ENCODE data around the gene MT1H.
A peak's percentile ranks its signal among the peaks of the same experiment; 100 is the strongest.

MT1H gene

GRCh38 chr16:56629531-56629930 is 40.1 kb upstream of the MT1H start:
- Histone ChIP-seq H3K27ac (ENCODE audit: low read length) (no peak overlapping the region), H3K4me3 (ENCODE audit: low read length in 2 of 2) (no peak overlapping the region), H3K36me3 (ENCODE audit: control insufficient read depth in 2 of 2, insufficient read depth in 2 of 2, low read length in 2 of 2) (no peaks in the 10 kb centered on the region), H3K9ac (ENCODE audit: low read length in 2 of 2) (no peak overlapping the region), H3K9me3 (ENCODE audit: control insufficient read depth in 2 of 2, low read length in 2 of 2) (no peaks in the 10 kb centered on the region), H3K4me1 (ENCODE audit: control insufficient read depth, insufficient read depth, low read length) (peaks cover 28% of the 10 kb centered on the region), H3K27me3 (ENCODE audit: control insufficient read depth in 1 of 2, insufficient read depth in 2 of 2, low read length in 2 of 2) (peaks cover 0 to 3% of the 10 kb centered on the region in 2 donors)

GRCh38 chr16:56630134-56630533 is 39.5 kb upstream of the MT1H start:
- Histone ChIP-seq H3K4me3 (ENCODE audit: low read length in 2 of 2) (no peak overlapping the region), H3K36me3 (ENCODE audit: control insufficient read depth in 2 of 2, insufficient read depth in 2 of 2, low read length in 2 of 2) (no peaks in the 10 kb centered on the region), H3K27ac (ENCODE audit: low read length) (no peak overlapping the region), H3K4me1 (ENCODE audit: control insufficient read depth, insufficient read depth, low read length) (peaks cover 28% of the 10 kb centered on the region), H3K9ac (ENCODE audit: low read length in 2 of 2) (no peak overlapping the region), H3K9me3 (ENCODE audit: control insufficient read depth in 2 of 2, low read length in 2 of 2) (no peaks in the 10 kb centered on the region), H3K27me3 (ENCODE audit: control insufficient read depth in 1 of 2, insufficient read depth in 2 of 2, low read length in 2 of 2) (peaks cover 3 to 6% of the 10 kb centered on the region in 2 donors)

GRCh38 chr16:56631197-56631596 is 38.4 kb upstream of the MT1H start:
- no peaks in the 10 kb centered on the region for H3K36me3 ChIP-seq (ENCODE audit: control insufficient read depth in 2 of 2, insufficient read depth in 2 of 2, low read length in 2 of 2)
- H3K9me3 ChIP-seq (ENCODE audit: control insufficient read depth in 2 of 2, low read length in 2 of 2), result no peaks in the 10 kb centered on the region
- H3K4me3 ChIP-seq (ENCODE audit: low read length in 2 of 2), result no peak overlapping the region
- peaks cover 8 to 17% of the 10 kb centered on the region in 2 donors for H3K27me3 ChIP-seq (ENCODE audit: control insufficient read depth in 1 of 2, insufficient read depth in 2 of 2, low read length in 2 of 2)
- peaks cover 25% of the 10 kb centered on the region for H3K4me1 ChIP-seq (ENCODE audit: control insufficient read depth, insufficient read depth, low read length)
- H3K9ac ChIP-seq (ENCODE audit: low read length in 2 of 2), result no peak overlapping the region
- H3K27ac ChIP-seq (ENCODE audit: low read length), result no peak overlapping the region

- peak overlapping the region; percentile 73 to 78 for H3K4me3 ChIP-seq (ENCODE audit: low read length in 2 of 2)
- no peaks in the 10 kb centered on the region for H3K9me3 ChIP-seq (ENCODE audit: control insufficient read depth in 2 of 2, low read length in 2 of 2)
- H3K4me1 ChIP-seq (ENCODE audit: control insufficient read depth, insufficient read depth, low read length), result peaks cover 19% of the 10 kb centered on the region
- H3K27ac ChIP-seq (ENCODE audit: low read length), result peak overlapping the region; percentile 69
- peak overlapping the region; percentile 36 to 74 for H3K9ac ChIP-seq (ENCODE audit: low read length in 2 of 2)
- H3K36me3 ChIP-seq (ENCODE audit: control insufficient read depth in 2 of 2, insufficient read depth in 2 of 2, low read length in 2 of 2), result no peaks in the 10 kb centered on the region
- H3K27me3 ChIP-seq (ENCODE audit: control insufficient read depth in 1 of 2, insufficient read depth in 2 of 2, low read length in 2 of 2), result peaks cover 13 to 22% of the 10 kb centered on the region in 2 donors
These were observed 37.8 kb upstream of the MT1H start for GRCh38 chr16:56631832-56632155.

GRCh38 chr16:56632156-56632847 is 37.3 kb upstream of the MT1H start, which contains the start of gene MT1M:
MT1M (plus strand) TSS chr16:56632659; CDS start chr16:56632732, 73 bp downstream.
- H3K27me3 ChIP-seq (ENCODE audit: control insufficient read depth in 1 of 2, insufficient read depth in 2 of 2, low read length in 2 of 2), result peaks cover 13 to 26% of the 10 kb centered on the region in 2 donors
- no peaks in the 10 kb centered on the region for H3K36me3 ChIP-seq (ENCODE audit: control insufficient read depth in 2 of 2, insufficient read depth in 2 of 2, low read length in 2 of 2)
- peak within 1 kb of the TSS; percentile 73 to 78 for H3K4me3 ChIP-seq (ENCODE audit: low read length in 2 of 2)
- peaks cover 15% of the 10 kb centered on the region for H3K4me1 ChIP-seq (ENCODE audit: control insufficient read depth, insufficient read depth, low read length)
- peak within 1 kb of the TSS; percentile 36 to 78 for H3K9ac ChIP-seq (ENCODE audit: low read length in 2 of 2)
- H3K9me3 ChIP-seq (ENCODE audit: control insufficient read depth in 2 of 2, low read length in 2 of 2), result no peaks in the 10 kb centered on the region
- H3K27ac ChIP-seq (ENCODE audit: low read length), result peak within 1 kb of the TSS; percentile 69

- H3K36me3 ChIP-seq (ENCODE audit: control insufficient read depth in 2 of 2, insufficient read depth in 2 of 2, low read length in 2 of 2), result no peaks in the 10 kb centered on the region
- peak overlapping the region; percentile 73 to 78 for H3K4me3 ChIP-seq (ENCODE audit: low read length in 2 of 2)
- H3K27me3 ChIP-seq (ENCODE audit: control insufficient read depth in 1 of 2, insufficient read depth in 2 of 2, low read length in 2 of 2), result peaks cover 17 to 32% of the 10 kb centered on the region in 2 donors
- peaks cover 15% of the 10 kb centered on the region for H3K4me1 ChIP-seq (ENCODE audit: control insufficient read depth, insufficient read depth, low read length)
- no peaks in the 10 kb centered on the region for H3K9me3 ChIP-seq (ENCODE audit: control insufficient read depth in 2 of 2, low read length in 2 of 2)
- peak overlapping the region; percentile 36 to 78 for H3K9ac ChIP-seq (ENCODE audit: low read length in 2 of 2)
- H3K27ac ChIP-seq (ENCODE audit: low read length), result peak overlapping the region; percentile 69
These were observed 36.7 kb upstream of the MT1H start for GRCh38 chr16:56632848-56633365.

- peak overlapping the region in 1 of 2 donors; percentile 78 for H3K4me3 ChIP-seq (ENCODE audit: low read length in 2 of 2)
- H3K4me1 ChIP-seq (ENCODE audit: control insufficient read depth, insufficient read depth, low read length), result peaks cover 22% of the 10 kb centered on the region
- H3K27ac ChIP-seq (ENCODE audit: low read length), result no peak overlapping the region
- H3K9me3 ChIP-seq (ENCODE audit: control insufficient read depth in 2 of 2, low read length in 2 of 2), result no peaks in the 10 kb centered on the region
- H3K9ac ChIP-seq (ENCODE audit: low read length in 2 of 2), result no peak overlapping the region
- H3K36me3 ChIP-seq (ENCODE audit: control insufficient read depth in 2 of 2, insufficient read depth in 2 of 2, low read length in 2 of 2), result no peaks in the 10 kb centered on the region
- H3K27me3 ChIP-seq (ENCODE audit: control insufficient read depth in 1 of 2, insufficient read depth in 2 of 2, low read length in 2 of 2), result peaks cover 19 to 38% of the 10 kb centered on the region in 2 donors
These were observed 36.1 kb upstream of the MT1H start for GRCh38 chr16:56633535-56633934.

GRCh38 chr16:56634715-56635440 is 34.7 kb upstream of the MT1H start:
- H3K27me3 ChIP-seq (ENCODE audit: control insufficient read depth in 1 of 2, insufficient read depth in 2 of 2, low read length in 2 of 2), result peaks cover 29 to 51% of the 10 kb centered on the region in 2 donors
- no peak overlapping the region for H3K9ac ChIP-seq (ENCODE audit: low read length in 2 of 2)
- H3K9me3 ChIP-seq (ENCODE audit: control insufficient read depth in 2 of 2, low read length in 2 of 2), result no peaks in the 10 kb centered on the region
- H3K27ac ChIP-seq (ENCODE audit: low read length), result no peak overlapping the region
- H3K4me3 ChIP-seq (ENCODE audit: low read length in 2 of 2), result peak overlapping the region; percentile 40 to 52
- no peaks in the 10 kb centered on the region for H3K36me3 ChIP-seq (ENCODE audit: control insufficient read depth in 2 of 2, insufficient read depth in 2 of 2, low read length in 2 of 2)
- peaks cover 24% of the 10 kb centered on the region for H3K4me1 ChIP-seq (ENCODE audit: control insufficient read depth, insufficient read depth, low read length)

GRCh38 chr16:56635441-56635967 is 34.1 kb upstream of the MT1H start:
- peaks cover 24% of the 10 kb centered on the region for H3K4me1 ChIP-seq (ENCODE audit: control insufficient read depth, insufficient read depth, low read length)
- no peaks in the 10 kb centered on the region for H3K36me3 ChIP-seq (ENCODE audit: control insufficient read depth in 2 of 2, insufficient read depth in 2 of 2, low read length in 2 of 2)
- no peaks in the 10 kb centered on the region for H3K9me3 ChIP-seq (ENCODE audit: control insufficient read depth in 2 of 2, low read length in 2 of 2)
- peak overlapping the region; percentile 40 to 52 for H3K4me3 ChIP-seq (ENCODE audit: low read length in 2 of 2)
- H3K27me3 ChIP-seq (ENCODE audit: control insufficient read depth in 1 of 2, insufficient read depth in 2 of 2, low read length in 2 of 2), result peaks cover 30 to 54% of the 10 kb centered on the region in 2 donors
- H3K9ac ChIP-seq (ENCODE audit: low read length in 2 of 2), result no peak overlapping the region
- H3K27ac ChIP-seq (ENCODE audit: low read length), result no peak overlapping the region

GRCh38 chr16:56636616-56637413 is 32.8 kb upstream of the MT1H start:
- no peaks in the 10 kb centered on the region for H3K9me3 ChIP-seq (ENCODE audit: control insufficient read depth in 2 of 2, low read length in 2 of 2)
- peaks cover 39 to 60% of the 10 kb centered on the region in 2 donors for H3K27me3 ChIP-seq (ENCODE audit: control insufficient read depth in 1 of 2, insufficient read depth in 2 of 2, low read length in 2 of 2)
- no peak overlapping the region for H3K9ac ChIP-seq (ENCODE audit: low read length in 2 of 2)
- no peak overlapping the region for H3K4me3 ChIP-seq (ENCODE audit: low read length in 2 of 2)
- H3K36me3 ChIP-seq (ENCODE audit: control insufficient read depth in 2 of 2, insufficient read depth in 2 of 2, low read length in 2 of 2), result no peaks in the 10 kb centered on the region
- H3K27ac ChIP-seq (ENCODE audit: low read length), result no peak overlapping the region
- H3K4me1 ChIP-seq (ENCODE audit: control insufficient read depth, insufficient read depth, low read length), result peaks cover 21% of the 10 kb centered on the region

Measured in stomach smooth muscle (tissue), 2 donors.